HG02852 (cell line): ENCODE measurements around the gene P4HA1.
A peak's percentile ranks its signal among the peaks of the same experiment; 100 is the strongest.
"Not testable (repeated sequence)": the region's sequence is repeated elsewhere in the genome, so short reads cannot be mapped to it uniquely, and the experiment has no call there.

Experiments used
- ATAC-seq: cut with Tn5 transposase; IDR thresholded peaks from one replicate; pipeline ENCODE4 v1.9.1; 2021; ENCODE audit warnings: mild to moderate bottlenecking, moderate library complexity; ENCODE audit not compliant: unreplicated experiment

The P4HA1 gene

GRCh38 chr10:73096449-73097304 is at the start of gene P4HA1:
TSS of gene P4HA1 (minus strand) at chr10:73096866. CDS start at chr10:73074883, 21,983 bp downstream.
- ATAC-seq = peak; percentile 78

- no peak for ATAC-seq
These were observed 44.9 kb upstream of the P4HA1 start for GRCh38 chr10:73141603-73142002.

GRCh38 chr10:73139251-73139650 is 42.6 kb upstream of the P4HA1 start:
- ATAC-seq = no peak

GRCh38 chr10:73136627-73137026 is 40.0 kb upstream of the P4HA1 start:
- no peak for ATAC-seq

- no peak for ATAC-seq
These were observed 38.1 kb upstream of the P4HA1 start for GRCh38 chr10:73134727-73135126.

- ATAC-seq = no peak
These were observed 35.4 kb upstream of the P4HA1 start for GRCh38 chr10:73131913-73132686.

GRCh38 chr10:73131301-73131700 is 34.6 kb upstream of the P4HA1 start:
- ATAC-seq = no peak

GRCh38 chr10:73126343-73126742 is 29.7 kb upstream of the P4HA1 start:
- ATAC-seq = no peak

GRCh38 chr10:73119952-73120351 is 23.3 kb upstream of the P4HA1 start:
- ATAC-seq = no peak

GRCh38 chr10:73119457-73119856 is 22.8 kb upstream of the P4HA1 start:
- no peak for ATAC-seq

GRCh38 chr10:73117976-73118743 is 21.5 kb upstream of the P4HA1 start:
- peak; percentile 83 for ATAC-seq

- ATAC-seq = no peak
These were observed 19.4 kb upstream of the P4HA1 start for GRCh38 chr10:73116017-73116416.

GRCh38 chr10:73113551-73113950 is 16.9 kb upstream of the P4HA1 start:
- ATAC-seq = no peak

- ATAC-seq = not testable (repeated sequence)
These were observed 15.4 kb upstream of the P4HA1 start for GRCh38 chr10:73112032-73112431.

GRCh38 chr10:73110345-73110849 is 13.7 kb upstream of the P4HA1 start, which contains the start of gene NUDT13:
TSS of gene NUDT13 (plus strand) at chr10:73110455. CDS start at chr10:73114366, 3,911 bp downstream.
- peak; percentile 83 for ATAC-seq

- ATAC-seq = not testable (repeated sequence)
These were observed 12.6 kb upstream of the P4HA1 start for GRCh38 chr10:73109248-73109652.

- no peak for ATAC-seq
These were observed 9.6 kb upstream of the P4HA1 start for GRCh38 chr10:73106301-73106700.

GRCh38 chr10:73099141-73099540 is 2.5 kb upstream of the P4HA1 start:
- ATAC-seq = no peak

GRCh38 chr10:73097305-73097670 is 622 bp upstream of the P4HA1 start:
- ATAC-seq = no peak

- peak; percentile 35 for ATAC-seq
These were observed 621 bp downstream of the P4HA1 start for GRCh38 chr10:73096041-73096448.

- ATAC-seq = no peak
These were observed 1.1 kb downstream of the P4HA1 start for GRCh38 chr10:73095481-73096021.
